HT-29 (cell line): ENCODE data around the gene GSTO1. TPM values are rescaled to one million over a fixed set of nuclear protein-coding genes. Genes with fewer than 3 reads are reported as not detected.
"Not testable (repeated sequence)": the region's sequence is repeated elsewhere in the genome, so short reads cannot be mapped to it uniquely, and the experiment has no call there.

Experiments
- DNase-seq: peaks from one replicate; pipeline ENCODE4 v3.0.0-alpha.2; 2015; ENCODE audit warnings: low spot score
- total RNA-seq: library from RNA; depleted of rRNA; stranded (reverse); fragments of >200 nt; shearing (Covaris generic); gene quantifications from 2 replicates; pipeline ENCODE4 v1.2.3, GENCODE V29; 2014; rRNA removed

The GSTO1 gene
- 96.1 and 97.2 TPM in 2 replicates for total RNA-seq

- peak; percentile 65 for DNase-seq
These were observed at the start of gene GSTO1 for GRCh38 chr10:104254493-104255310. GSTO1 (plus strand) TSS chr10:104254892; CDS start chr10:104254929, 37 bp downstream.

DNA sequence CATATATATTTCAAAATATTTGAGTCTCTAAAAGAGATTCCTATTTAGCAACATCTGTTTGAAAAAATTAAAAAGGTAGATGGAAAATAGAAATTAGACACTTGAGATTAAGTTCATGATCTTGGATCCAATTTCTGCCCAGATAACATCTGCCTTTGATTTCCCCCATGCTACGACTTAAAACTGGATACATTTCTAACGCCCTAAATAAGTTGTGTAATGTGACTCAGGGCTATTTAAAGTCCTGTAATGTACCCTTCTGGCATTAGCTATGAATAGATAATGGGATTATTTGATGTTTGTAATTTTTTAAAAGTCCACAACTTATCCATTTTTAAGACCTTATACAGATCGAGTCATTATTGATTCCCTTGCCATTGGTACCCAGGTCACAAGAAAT is 46.0 kb upstream of the GSTO1 start:
- DNase-seq: no peak

DNA sequence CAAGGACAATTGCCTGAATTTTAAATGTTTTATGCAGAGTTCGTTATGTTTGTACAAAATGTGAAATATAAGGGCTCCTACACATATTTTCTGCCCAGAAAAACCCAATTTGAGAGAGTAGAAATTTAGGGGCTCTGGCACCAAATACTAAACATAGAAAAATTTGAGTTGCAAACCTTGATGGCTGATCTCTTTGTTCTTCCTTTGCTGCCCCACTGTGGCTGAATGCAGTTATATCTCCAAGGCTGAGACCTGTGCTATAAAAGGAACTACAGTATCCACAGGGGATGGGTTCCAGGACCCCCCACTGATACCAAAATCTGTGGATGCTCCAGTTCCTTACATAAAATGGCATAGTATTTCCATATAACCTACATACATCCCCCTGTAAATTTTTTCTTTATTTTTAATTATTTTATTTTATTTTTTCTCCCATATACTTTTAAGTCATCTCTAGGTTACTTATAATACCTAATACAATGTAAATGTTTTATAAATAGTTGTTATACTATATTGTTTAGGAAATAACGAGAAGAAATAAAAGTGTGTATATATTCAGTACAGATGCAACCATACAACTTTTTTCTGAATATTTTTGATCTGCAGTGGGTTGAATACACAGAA is 45.0 kb upstream of the GSTO1 start:
- DNase-seq: peak; percentile 59

GRCh38 chr10:104216631-104217030 is 38.1 kb upstream of the GSTO1 start:
- no peak for DNase-seq

- DNase-seq: no peak
These were observed 35.9 kb upstream of the GSTO1 start for GRCh38 chr10:104218751-104219150.

GRCh38 chr10:104220522-104220921 is 34.2 kb upstream of the GSTO1 start:
- no peak for DNase-seq

GRCh38 chr10:104223304-104223703 is 31.4 kb upstream of the GSTO1 start:
- DNase-seq: no peak

DNA sequence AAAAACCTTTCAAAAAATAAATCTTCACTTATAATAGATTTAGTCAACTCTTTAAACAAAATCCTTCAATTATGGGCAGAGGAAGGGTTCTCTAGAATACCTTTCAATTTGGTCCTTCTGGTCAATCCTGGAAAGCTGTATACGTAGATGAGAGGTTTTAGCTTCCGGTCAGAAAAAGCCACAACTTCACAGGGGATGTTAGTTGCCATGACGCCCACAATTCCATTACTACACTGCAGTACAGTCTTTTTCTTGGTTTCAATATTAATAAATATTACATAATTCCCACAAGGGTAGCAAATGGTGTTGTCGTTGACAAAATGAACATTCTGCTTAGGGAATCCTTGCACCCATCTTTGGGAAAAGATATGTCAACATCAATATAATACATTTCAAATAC is 24.2 kb upstream of the GSTO1 start:
- DNase-seq: no peak

DNA sequence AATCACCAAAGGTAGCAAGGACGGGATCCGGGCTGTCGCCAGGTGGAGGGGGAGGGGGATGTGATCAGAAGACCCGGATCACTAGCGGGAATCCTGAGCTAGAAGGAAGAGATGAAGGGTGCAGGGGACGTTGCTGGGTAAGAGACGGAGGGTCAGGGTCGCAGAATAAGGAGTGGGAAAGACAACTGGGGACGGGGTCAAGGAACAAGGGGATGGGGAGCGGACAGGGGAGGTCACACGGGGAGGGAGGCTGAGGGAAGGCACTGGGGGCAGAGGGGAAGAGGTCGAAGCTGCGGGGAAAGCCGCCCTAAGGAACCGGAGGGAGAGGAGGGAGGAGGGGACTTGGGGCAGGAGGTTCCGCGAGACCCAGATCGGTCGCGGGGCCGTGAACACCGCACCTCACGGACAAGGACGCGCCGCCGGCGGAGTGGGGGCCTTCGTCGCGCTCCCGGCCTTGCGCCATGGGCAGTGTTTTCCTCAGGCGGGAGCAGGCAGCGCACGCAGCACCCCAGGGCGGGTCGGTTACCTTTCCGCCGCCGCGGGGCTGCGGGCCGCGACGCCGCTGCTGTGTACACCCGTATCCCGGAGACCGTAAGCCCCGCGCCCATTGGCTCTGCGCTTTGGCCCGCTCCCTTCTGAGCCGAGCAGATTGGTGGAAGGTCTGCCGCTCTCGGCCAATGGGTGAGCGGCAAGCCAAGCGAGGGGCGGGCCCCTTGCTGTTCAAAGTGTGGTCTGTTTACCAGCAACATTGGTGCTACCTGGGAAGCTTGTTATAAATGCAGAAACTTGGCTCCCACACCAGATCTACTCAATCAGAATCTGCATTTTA is 22.7 kb upstream of the GSTO1 start, which contains the start of gene CFAP43:
Gene CFAP43, minus strand, starts transcription at position 581 of the 829 bp plus-strand sequence. Its CDS starts 118 bp downstream, at position 463.
- peak; percentile 98 for DNase-seq

DNA sequence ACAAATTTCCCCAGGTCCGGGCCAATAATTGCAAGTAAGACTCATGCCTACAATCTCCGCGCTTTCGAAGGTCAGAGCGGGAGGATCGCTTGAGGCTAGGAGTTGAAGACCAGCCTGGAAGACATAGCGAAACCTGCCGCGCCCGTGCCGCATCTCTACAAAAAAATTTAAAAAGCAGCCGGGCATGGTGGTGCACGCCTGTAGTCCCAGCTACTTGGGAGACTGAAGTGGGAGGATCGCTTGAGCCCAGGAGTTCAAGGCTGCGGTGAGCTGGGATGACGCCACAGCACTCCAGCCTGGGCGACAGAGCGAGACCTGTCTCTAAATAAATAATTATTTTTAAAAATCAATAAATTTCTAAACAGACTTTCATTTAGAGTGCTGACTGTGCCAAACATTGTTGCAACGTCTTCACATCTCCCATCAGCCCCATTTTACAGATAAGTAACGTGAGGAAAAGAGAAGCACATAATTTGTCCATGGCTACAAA is 22.0 kb upstream of the GSTO1 start:
- no peak for DNase-seq

- no peak for DNase-seq
These were observed 20.9 kb upstream of the GSTO1 start for GRCh38 chr10:104233817-104234216.

- no peak for DNase-seq
These were observed 19.8 kb upstream of the GSTO1 start for GRCh38 chr10:104234934-104235333.

GRCh38 chr10:104235801-104236200 is 18.9 kb upstream of the GSTO1 start:
- DNase-seq: no peak

DNA sequence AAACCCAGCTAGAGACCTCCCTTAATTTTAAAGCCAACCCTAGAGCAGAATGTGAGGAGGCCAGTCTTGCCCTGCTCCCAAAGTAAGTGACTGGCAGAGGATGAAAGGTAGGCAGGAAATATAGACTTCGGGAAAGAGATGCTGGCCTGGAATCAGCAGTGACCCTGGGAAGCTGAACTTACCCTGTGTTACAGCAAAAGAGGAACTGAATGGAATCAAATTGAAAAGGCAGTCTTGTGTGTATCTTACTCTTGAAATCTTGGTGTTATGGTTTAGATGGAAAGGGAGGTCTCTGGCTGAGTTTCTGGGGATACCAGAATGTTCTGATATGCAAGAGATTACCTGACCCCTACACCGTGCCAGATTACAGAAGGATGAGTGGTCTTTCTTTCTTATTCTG is 14.6 kb upstream of the GSTO1 start:
- DNase-seq: no peak

DNA sequence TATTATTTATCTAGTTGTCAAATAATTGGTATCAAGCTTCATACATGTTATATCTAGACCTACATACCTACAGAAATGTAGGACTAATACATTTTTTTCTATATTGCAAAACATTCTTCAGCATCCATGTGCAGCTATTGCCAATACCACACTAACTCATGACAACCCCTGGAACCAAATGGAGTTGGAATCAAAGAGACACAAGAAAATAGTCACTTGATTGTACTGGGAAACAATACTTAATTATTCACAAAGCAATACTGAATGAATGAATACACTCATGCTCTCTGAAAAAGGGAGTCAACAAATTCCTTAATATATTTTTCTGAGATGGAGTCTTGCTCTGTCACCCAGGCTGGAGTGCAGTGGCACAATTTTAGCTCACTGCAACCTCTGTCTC is 12.1 kb upstream of the GSTO1 start:
- no peak for DNase-seq

GRCh38 chr10:104243009-104243408 is 11.7 kb upstream of the GSTO1 start:
- not testable (repeated sequence) for DNase-seq

GRCh38 chr10:104243512-104243911 is 11.2 kb upstream of the GSTO1 start:
- no peak for DNase-seq

- DNase-seq: no peak
These were observed 9.5 kb upstream of the GSTO1 start for GRCh38 chr10:104245066-104245632.

GRCh38 chr10:104246976-104247375 is 7.7 kb upstream of the GSTO1 start:
- DNase-seq: no peak

DNA sequence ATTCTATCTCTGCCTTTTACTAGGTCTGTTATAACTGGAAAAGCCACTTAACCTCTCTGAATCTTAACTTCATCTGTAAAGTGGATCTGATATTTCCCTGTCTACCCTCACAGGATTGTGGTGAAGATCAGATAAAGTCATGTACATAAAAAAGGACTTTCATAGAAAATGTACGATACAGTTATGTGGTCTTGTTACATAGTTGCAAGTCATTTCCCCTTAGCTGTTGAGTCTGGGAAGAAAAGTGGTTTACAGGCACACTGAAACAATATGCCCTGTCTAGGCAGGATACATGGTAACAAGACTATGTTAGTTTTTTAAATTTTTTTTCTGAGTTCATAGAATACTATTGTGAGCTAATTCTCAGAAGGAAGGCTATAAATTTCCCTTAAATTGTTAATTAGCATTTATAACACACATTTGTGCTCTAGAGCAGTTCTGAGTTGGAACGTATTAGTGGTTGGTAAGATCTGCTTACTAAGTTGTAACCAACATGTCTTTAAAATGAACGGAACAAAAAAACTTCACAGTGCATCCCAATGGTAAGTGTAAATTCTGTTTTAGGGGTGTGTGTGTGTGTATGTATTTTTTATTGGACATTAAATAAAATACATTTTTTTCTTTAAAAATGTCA is 7.1 kb upstream of the GSTO1 start:
- no peak for DNase-seq

- not testable (repeated sequence) for DNase-seq
These were observed 5.8 kb upstream of the GSTO1 start for GRCh38 chr10:104248931-104249330.
